ENCODE measurements around the gene GIPC2.
"Not testable (repeated sequence)": the region's sequence is repeated elsewhere in the genome, so short reads cannot be mapped to it uniquely, and the experiment has no call there.

Gene GIPC2

DNA sequence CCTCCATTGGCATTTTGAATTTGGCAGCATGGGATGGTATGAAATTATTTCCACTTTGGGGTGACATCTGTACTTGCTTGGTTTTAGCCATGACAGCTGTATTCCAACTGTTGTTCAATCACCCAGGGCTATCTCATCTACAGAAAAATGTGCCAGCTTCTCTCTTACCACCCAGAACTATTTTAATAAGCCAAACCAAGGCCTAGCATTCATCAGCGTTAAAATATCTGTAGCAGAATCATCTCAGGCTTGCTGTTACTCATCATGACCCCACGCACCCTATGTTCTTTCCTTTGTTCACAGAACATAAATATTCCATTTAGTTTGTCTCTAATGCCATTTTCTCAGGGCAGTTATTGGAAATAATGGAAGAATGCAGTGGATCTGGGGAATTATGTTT is 49.8 kb downstream of the GIPC2 start:
- DNase-seq (ENCODE audit: low read depth in 2 of 2), result no peak

DNA sequence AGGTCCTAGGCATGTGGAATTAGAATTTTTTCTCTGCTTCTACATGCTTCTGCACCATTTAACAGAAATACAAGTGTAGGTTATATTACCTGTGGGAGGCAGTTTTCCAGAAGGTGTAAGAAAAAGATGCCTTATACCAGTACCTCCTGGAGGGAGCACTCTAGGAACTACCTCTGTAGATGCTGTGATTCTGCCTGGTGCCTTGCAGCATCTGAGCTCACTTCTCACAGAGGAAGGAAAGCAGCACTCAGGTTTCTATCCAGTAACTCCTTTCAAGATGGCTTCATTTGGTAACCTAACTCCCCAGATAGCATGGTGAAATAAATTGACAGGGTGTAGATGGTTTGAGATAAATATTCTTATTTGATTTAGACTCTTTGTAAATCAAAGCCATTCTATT is 50.3 kb downstream of the GIPC2 start:
- no peak for DNase-seq (ENCODE audit: low read depth in 2 of 2)

DNA sequence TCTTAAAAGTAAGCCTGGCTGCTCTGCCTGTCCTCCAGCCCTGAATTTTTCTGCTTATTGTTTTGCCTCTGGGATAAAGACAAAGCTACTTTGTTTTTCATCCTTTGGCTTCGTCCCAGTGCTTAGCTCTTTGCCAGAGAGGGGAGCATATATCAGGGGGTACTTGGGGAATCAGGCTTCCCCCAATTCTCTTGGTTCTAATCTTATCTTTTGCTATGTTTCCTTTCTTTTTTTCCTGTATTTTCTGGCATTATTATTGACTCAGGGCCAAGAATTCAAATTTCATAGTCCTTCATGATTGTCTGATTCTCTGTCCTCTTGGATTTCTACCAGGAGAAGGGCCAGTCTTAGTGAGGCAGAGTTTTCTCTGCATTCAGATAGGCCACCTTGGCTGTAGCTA is 51.2 kb downstream of the GIPC2 start:
- DNase-seq (ENCODE audit: low read depth in 2 of 2), result no peak

DNA sequence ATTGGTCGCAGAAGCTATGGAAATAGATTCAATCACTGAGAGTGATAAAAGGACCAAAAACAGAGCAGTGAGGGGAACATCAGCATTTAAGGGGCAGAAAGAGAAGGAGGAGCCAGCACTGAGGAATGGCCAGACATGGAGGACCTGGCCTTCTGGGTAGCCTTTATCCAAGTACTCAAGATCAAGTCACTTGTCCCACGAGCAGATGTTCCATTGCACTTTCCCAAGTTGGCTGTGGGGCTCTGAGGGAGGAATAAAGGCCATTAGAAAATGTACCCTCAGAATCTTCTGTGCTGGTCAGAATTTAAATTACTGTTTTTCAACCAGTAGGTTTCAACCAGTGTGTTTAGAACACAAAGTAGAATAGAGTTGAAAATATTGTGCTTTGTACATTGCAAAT is 55.3 kb downstream of the GIPC2 start:
- DNase-seq (ENCODE audit: low read depth in 2 of 2), result no peak

DNA sequence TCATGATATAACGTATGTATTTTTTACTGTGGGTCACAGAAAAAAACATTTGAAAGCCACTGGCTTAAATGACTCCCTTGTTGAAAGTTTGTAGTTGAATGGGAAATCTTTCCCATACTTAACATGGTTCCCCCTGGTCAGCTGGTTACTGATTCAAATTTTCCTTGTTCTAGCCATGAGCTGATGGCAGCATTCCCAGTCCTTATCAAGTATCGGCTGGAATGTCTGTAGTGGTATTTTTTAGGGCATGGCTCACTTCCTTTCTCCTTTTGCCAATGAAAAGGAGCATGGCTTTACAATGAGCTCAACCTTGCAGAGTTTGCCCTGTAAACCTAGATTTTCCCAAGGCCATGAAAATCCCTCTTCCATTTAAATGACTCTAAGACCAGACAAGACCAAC is 55.7 kb downstream of the GIPC2 start:
- DNase-seq (ENCODE audit: low read depth in 2 of 2), result no peak

DNA sequence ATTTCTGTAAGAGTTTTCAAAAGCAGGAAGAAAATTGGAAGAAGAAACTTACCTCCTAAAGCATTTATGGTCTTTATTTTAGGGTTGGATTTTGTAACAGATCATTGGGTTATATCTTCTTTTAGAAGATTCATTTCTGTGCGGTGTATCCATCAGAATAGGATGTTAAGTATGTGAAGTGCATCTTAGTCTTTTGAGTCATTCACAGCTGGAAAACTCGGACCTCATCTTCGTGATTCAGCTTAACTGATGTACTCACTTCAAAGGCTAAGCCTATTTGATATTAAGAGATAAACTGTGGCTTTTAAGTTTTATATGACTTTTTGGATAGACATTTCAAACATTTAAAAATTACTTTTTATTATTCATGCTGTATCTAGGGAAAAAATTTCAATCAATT is 56.3 kb downstream of the GIPC2 start:
- no peak for DNase-seq (ENCODE audit: low read depth in 2 of 2)

DNA sequence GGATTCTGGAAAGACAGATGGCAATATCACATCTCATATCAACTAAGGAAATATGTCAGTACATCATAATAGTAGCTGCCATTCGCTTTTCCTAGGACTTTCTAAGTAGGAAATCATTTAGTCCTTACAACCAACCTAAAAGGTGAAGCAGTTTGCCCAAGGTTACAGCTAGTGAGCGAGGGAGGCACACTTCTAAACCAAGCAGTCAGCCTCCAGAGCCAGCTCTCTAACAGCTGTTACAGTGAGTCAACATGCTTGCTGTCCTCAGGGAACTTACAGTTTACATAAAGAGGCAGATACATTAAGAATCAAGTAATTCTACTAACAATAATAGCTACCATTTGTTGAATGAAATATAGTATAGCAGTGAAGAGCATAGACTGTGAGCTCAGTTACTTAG is 57.1 kb downstream of the GIPC2 start:
- no peak for DNase-seq (ENCODE audit: low read depth in 2 of 2)

DNA sequence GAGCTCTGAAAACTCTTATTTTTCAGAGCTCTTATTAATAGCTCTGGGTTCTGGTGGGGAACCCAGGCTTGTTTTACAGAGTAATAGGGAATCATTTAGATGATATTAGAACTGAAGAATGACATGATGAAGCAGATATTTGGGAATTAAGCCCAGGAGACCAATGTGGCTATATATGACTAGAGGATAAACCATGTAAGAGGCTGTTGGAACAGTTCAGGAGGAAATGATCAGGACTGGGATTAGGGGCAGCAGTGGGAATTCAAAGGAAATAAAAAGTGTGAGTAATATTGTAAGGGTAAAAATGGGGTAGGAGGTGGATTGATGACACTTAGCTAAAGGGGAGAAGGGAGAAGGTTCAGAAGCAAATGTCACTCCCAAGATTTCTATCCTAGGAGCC is 58.6 kb downstream of the GIPC2 start:
- no peak for DNase-seq (ENCODE audit: low read depth in 2 of 2)

DNA sequence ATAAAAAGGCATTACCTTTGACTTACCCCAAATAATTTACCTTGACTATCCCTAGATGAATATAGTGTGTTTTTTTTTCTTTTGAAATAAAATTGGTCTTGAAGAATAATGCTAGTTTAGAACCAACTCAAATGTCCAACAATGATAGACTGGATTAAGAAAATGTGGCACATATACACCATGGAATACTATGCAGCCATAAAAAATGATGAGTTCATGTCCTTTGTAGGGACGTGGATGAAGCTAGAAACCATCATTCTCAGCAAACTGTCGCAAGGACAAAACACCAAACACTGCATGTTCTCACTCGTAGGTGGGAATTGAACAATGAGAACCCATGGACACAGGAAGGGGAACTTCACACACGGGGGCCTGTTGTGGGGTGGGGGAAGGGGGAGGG is 63.9 kb downstream of the GIPC2 start:
- DNase-seq (ENCODE audit: low read depth in 2 of 2), result not testable (repeated sequence)

DNA sequence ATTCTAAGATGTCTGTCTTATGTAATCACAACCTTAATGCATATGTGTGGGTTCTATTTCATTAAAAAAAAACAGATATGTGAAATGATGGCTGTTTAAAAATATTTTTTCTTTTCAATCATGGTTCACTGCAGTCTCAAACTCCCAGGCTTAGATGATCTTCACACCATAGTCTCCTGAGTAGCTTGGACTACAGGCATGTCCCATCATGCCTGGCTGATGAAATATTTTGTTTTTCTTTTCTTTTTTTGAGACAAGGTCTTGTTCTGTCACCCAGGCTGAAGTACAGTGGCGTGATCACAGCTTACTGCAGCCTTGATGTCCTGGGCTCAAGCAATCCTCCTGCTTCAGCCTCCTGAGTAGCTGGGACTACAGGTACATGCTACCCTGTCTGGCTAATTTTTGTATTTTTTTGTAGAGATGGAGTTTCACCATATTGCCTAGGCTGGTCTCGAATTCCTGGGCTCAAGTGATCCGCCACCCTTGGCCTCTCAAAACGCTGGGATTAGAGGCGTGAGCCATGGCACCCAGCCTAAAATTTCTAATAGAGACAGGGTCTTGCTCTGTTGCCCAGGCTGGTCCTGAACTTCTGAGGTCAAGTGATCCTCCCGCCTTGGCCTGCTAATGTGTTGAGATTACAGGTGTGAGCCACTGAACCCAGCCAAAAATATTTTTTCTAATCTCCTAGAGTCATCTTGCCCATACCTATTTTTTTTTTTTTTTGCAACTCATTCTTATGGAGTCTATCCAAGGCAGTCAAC is 67.6 kb downstream of the GIPC2 start:
- no peak for DNase-seq (ENCODE audit: low read depth in 2 of 2)

DNA sequence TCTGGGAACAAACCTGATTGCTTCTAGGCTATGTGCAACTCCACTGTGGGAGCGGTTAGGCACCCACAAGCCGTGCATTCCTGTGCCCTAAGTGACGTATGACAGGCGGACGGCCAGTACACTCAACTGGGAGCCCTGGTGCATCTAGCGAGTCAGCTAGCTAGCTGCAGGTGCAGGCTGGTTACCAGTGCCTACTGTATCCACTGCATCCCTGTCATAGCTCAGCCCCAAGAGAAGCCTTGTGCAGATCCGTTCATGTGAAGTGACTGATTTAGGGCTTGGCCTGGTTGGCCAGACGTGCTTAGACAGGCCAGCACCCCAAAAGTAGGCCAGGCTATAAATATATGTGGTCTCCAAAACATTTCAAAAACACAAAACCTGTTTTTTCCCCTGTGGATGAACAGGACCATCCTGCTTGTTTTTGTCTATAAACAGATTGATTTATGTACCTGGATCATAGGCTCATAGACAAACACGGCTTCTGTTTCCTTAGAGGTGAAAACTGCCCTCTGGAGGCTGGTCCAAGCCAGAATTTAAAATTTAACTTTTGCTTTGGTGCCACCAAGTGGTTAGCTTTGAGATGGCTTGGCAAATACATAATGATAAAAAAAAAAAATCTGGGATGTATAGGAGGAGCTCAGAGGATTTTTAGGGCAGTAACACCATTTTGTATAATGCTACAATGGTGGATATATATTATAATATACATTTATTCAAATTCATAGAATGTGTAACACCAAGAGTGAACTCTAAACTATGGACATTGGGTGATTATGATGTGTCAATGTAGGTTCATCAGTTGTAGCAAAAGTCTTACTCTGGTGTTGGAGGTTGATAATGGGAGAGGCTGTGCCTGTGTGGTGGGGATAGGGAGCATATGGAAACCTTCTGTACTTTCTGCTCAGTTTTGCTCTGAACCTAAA is 68.5 kb downstream of the GIPC2 start:
- DNase-seq (ENCODE audit: low read depth in 2 of 2), result peak; percentile 4 to 9

DNA sequence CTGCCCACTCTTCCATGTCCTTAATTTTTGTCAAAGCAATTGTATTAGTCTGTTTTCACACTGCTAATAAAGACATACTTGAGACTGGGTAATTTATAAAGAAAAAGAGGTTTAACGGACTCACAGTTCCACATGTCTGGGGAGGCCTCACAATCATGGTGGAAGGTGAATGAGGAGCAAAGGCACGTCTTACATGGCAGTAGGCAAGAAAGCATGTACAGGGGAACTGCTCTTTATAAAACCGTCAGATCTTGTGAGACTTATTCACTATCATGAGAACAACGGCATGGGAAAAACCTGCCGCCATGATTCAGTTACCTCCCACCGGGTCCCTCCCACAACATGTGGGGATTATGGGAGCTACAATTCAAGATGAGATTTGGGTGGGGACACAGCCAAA is 74.7 kb downstream of the GIPC2 start:
- not testable (repeated sequence) for DNase-seq (ENCODE audit: low read depth in 2 of 2)

DNA sequence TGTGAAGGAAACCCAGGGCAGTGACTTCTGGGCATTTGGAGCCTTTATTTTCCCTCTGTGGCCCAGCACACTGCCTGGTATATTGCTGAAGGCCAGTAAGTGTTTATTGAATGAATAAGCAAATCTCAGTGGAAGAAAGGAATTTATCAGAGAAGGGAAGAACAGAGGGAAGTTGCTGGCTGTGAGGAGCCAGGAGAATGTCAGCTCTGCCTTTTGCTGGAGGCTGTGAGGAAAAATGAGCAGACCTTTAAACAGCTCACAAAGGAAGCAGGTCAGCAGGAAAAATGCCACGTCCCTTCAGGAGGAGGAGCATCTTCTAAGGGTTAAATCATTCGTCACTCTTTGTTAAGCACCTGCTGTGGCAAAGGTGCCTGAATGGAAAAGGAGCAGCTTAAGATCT is 75.9 kb downstream of the GIPC2 start:
- DNase-seq (ENCODE audit: low read depth in 2 of 2), result no peak

DNA sequence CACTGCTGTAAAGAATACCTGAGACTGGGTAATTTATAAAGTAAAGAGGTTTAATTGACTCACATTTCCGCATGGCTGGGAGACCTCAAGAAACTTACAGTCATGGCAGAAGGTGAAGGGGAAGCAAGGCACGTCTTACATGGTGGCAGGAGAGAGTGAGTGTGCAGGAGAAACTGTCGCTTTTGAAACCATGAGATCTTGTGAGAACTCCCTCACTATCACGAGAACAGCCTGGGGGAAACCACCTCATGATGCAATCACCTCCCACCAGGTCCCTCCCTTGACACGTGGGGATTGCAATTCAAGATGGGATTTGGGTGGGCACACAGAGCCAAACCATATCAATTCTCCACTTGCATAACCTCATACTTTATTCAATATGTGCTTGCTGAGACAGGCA is 76.6 kb downstream of the GIPC2 start:
- no peak for DNase-seq (ENCODE audit: low read depth in 2 of 2)

DNA sequence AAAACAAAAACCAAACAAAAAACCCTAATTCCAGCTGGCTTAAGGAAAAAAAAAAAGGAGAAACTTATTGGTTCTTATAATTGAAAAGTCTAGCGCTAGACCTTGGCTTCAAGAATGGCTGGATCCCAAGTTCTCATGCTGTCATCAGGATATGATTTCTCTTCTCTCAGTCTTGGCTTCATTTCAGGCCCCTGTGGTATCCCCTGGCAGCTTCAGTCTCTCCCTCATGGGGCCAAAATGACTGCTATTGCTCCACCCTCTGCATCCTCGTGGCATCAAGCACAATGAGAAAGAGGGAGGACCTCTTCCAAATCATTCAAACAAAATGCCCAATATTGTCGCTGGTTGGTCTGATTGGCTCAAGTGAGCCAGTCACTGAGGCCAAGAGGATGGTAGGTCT is 80.7 kb downstream of the GIPC2 start:
- no peak for DNase-seq (ENCODE audit: low read depth in 2 of 2)

DNA sequence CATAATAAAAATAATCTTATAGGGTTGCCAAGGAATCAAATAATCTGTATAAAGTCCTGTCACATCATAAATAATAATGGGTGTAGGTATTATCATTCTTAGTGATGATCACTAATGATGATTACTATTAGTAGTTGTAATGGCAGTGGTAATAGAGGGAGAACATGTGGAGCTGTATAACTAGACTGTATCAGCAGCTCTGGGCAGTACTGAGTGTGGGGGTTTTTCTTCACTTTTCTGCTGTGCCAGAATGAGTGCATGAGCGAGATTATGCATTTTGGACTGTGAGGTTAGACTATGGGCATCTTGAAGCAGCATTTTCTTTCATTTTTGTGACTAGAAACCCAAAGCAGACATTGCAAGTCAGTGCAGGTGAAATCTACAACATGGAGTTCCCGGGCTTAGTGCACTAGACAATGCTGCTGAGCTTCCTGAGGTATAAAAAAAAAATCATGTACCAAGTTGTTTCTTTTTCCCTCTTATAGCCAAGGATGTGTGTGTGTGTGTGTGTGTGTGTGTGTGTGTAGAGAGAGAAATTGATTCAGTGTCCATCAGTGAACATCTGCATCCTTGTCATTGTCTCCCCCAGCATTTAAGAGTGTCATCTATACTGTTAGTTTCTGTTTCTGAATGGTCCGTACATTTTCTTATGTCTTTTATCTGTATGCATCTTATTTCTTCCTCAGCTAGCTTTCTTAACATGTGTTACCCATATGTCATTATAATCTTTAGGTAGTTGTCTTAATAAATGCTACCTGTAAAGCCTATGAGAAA is 86.6 kb downstream of the GIPC2 start:
- no peak for DNase-seq (ENCODE audit: low read depth in 2 of 2)

DNA sequence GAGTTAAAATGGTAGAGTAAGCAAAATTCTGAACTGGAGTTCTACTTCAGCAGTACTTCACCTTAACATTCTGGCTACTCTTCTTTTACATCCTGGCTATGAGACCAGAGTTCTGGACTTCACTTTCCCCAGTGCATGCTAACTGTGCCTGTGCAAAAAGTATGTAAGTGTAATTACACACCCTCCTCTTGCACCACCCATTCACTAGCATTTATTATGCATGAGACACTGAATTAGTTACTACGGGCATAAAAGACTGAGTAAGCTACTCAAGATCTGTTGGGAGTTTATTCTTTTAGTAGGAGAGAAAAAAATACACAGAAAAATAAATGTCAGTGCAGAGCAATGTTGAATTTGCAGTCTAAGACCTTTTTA is 87.2 kb downstream of the GIPC2 start:
- no peak for DNase-seq (ENCODE audit: low read depth in 2 of 2)

DNA sequence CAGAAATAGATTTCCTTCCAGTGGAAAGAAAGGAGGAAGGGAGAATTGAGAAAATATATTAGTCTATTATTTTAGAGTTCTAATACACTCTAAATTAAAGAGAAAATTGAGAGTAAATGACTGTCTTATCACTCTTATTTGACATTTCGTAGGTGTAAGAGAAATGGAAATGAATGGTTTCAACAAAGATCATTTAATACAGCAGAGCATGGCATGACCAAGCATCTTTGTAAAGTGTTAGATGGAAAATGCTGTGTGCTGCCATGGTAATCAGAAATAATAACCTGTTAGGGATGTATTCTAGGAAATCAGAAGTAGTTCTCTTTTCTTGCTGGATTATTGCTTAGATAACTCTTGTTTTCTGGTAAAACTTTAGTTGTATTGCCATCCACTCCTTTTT is 90.9 kb downstream of the GIPC2 start:
- DNase-seq (ENCODE audit: low read depth in 2 of 2), result no peak

DNA sequence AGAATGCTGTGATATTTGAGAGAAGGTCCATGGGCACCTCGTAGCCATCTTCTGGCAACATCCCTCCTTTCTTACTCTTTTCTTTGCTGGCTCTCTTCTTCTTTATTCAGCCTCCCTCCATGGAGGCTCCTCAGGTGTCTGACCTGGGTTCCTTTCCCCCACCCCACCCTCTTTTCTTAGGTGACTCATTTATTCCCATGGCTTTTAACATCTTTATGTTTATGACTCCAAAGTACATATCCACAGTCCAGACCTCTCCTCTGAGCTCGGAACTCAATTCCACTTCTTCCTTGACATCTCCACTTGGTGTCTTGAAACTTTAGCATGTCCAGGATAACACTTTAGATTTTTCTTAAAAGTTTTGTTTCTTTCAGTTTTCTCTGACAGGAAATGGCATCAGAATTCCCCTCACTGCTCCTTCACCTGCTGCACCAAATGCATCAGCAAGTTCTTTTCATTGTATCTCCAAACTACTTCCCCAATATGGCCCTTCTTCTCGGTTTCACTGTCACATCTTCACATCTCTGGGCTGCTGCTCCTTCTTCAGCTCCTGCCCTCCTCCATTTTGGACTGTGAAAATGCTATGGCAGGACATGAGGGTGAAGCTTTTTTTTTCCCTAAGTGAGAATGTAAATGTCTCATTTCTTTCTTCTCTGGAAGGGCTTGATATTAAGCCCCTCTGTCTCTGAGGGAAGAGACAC is 95.9 kb downstream of the GIPC2 start:
- no peak for DNase-seq (ENCODE audit: low read depth in 2 of 2)

DNA sequence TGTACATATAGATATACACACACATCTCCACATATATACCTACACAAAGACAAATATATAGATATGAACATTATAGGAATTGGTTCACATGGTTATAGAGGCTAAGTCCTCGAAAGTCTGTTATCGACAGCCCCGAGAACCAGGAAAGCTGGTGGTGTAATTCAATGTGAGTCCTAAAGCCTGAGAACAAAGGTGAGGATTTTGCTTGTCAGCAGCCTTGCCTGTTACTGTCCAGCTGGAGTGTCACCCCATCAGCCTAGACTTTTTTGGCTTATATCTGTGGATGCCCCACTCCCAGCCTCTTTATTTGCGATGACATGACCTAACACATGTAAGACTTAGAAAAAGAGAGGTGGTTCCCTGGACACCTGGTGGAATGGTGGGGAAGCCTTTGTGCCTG is 97.0 kb downstream of the GIPC2 start:
- DNase-seq (ENCODE audit: low read depth in 2 of 2), result no peak

DNA sequence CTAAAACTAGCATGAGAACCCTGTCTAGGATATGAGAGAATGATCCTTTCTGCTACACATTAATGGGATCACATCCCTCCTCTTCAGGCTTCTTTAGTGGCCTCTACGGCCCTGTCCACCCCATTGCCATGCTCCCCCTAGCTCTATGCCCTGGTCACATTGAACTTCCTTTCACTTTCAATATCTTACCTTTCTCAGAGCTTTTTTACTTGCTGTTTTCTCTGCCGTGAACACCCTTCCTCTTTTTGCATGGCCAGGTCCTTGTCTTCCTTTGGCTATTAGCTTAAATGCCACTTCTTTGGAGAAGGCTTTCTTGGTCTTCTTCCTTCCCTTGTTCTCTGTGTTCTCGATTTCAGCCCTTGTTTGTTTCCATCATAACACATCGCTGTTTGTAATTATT is 97.4 kb downstream of the GIPC2 start:
- DNase-seq (ENCODE audit: low read depth in 2 of 2), result no peak

DNA sequence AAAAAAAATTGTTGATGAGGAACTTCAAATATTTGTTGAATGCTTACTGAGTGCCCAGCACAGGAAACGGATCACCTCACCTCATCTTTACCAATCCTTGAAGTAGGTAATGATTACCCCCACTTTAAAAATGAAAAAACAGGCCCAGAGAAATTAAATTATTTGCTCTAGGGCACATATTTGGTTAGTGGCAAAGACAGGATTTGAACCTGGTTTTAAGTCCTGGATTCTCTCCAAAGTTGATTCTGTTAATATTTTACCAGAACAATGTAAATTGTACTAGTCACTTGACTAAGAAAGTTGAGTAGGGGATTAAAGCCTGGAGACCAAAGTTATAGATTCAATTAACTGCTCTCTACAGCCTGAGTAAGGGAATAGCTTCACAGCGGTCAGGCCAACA is 97.9 kb downstream of the GIPC2 start:
- no peak for DNase-seq (ENCODE audit: low read depth in 2 of 2)
